Hematopoietic multipotent progenitor cell (in vitro differentiated cells): ENCODE measurements around the gene TIGD6. TPM values are rescaled to one million over a fixed set of nuclear protein-coding genes. Genes with fewer than 3 reads are reported as not detected.

Experiments used
- DNase-seq, 3 donors: peaks; one replicate each; pipeline ENCODE4 v3.0.0-alpha.2; 2011 to 2015; ENCODE audit warnings: low read depth in 2 of 3, low spot score in 2 of 3
- total RNA-seq: library from RNA; depleted of rRNA; stranded (reverse); fragments of >200 nt; gene quantifications from one replicate; pipeline ENCODE4 v1.2.3, GENCODE V29; 2012

Gene TIGD6
- total RNA-seq, 1 donor: 3.2 TPM

DNA sequence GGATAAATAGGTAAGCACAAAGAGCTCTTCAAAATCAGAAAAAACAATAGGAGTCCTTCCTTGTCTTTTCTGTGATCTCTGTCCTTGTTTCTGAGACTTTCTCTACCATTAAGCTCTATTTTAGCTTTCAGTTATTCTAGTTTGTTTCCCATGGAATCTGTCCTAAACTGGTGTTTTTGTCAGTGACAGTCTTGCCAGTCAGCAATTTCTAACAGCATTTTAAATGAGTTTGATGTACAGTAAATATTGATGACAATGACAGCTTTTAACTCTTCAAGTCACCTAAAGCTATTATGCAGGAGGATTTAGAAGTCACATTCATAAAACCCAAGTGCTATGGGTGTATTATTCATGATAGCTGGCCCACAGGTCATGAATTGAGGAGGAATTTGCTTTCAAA lies 17.9 kb downstream of the TIGD6 start:
- DNase-seq: no peak

- no peak for DNase-seq
Measured at GRCh38 chr5:149981206-149981605, 19.2 kb downstream of the TIGD6 start.

DNA sequence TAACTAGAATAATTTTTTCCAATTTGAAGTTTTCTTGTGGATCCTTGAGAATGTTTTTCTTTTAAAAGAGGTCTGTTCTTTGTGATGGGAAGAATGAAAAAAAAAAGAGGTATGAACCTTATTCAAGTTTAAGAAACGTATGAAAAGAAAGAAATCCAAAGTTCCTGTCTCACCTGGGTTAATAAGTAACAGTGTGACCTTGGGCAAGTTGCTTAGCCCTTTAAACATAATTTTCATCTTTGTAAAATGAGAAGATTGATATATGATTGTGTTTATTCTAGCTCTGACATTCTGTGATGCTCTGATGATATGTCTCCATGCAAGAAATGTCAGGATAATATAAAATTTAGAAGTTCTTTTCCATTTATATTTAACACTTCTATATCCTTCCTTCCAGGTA lies 20.6 kb downstream of the TIGD6 start:
- DNase-seq: no peak

- no peak for DNase-seq
Measured at GRCh38 chr5:149975409-149975808, 25.0 kb downstream of the TIGD6 start.

DNA sequence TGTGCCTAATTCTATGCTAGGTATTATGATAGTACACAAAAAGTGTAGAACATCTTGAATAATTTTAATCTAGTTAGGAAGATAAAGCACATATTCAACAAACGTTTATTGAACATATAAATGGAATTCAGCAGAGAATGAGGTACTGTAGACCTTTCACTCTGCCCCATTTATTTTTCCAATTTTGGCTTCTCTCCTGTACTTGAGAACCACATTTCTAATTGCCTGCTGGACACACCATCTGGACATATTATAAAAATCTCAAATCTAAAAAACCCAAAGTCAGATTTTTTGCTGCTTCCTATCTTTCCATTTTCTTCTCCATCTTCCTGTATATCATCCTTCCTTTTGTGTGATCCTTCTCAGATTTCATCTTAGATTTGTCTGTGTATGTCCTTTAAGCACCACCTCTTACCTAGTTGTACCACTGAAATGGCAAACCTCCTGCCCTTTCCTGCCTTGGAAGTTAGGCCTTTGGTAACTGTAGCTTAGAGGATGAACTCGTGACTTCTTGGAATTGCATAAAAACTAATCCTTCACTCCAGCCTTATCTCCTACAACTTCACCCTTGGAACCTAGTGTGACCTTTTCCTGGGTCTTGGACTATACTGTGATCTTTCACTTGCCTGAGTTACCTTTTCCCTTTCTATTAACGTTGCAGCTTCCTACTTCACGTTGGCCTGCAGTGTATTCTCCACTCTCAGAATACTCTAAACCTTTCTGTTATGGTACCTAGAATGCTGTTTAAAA lies 31.1 kb downstream of the TIGD6 start:
- DNase-seq: no peak

DNA sequence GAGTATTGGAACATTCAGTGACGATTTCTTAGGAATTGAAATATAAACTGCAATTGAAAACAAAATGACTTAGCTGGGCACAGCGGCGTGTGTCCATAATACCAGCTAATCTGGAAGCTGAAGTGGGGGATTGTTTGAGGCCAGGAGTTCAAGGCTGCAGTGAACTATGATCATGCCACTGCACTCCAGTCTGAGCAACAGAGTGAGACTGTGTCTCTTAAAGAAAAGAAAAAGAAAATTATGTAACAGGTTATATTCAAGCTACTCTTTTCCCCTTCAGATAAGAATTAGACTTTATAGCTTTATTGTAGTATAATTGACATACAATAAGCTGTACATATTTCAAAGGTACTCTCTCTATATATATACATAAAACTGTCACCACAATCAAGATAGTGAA lies 33.5 kb downstream of the TIGD6 start:
- no peak for DNase-seq

DNA sequence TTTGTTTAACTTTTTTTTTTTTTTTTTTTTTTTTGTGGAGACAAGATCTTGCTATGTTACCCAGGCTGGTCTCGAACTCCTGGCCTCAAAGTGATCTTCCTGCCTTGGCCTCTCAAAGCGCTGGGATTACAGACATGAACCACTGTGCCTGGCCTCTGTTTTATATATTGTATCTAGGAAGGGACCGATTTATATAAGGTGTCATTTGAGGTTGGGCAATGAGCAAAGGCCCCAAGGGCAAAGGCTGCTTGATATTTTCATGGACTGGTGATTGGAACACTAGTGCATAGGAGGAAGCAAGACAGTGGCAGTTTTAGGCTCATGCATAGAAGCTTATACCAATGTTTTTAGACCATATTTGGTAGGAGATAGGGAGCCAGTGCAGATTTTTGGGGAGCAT lies 36.7 kb downstream of the TIGD6 start:
- DNase-seq: no peak

DNA sequence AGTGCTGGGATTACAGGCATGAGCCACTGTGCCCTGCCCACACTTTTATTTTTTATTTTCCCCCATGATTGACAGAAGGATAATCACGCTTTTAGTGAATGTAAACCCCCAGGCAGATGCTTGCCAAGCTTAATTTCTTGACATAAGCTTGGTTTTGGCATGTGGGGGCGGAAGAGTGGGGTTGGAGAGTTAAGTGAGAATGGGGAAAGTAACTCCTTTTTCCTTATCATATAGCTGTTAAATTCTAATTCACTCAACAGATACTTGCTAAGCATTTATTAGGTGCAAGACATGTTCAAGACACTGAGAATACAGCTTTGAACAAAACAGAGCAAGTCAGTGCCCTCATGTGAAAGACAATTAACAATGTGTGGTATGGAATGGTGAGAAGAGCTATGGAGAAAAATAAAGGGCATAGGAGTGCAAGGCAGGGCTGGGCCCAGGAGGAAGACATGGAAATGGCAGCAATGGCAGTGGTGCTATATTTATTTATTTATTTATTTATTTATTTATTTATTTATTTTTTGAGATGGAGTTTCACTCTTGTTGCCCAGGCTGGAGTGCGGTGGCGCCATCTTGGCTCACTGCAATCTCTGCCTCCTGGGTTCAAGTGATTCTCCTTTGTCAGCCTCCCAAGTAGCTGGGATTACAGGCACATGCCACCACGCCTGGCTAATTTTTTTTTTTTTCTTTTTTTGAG lies 37.7 kb downstream of the TIGD6 start:
- DNase-seq: no peak

DNA sequence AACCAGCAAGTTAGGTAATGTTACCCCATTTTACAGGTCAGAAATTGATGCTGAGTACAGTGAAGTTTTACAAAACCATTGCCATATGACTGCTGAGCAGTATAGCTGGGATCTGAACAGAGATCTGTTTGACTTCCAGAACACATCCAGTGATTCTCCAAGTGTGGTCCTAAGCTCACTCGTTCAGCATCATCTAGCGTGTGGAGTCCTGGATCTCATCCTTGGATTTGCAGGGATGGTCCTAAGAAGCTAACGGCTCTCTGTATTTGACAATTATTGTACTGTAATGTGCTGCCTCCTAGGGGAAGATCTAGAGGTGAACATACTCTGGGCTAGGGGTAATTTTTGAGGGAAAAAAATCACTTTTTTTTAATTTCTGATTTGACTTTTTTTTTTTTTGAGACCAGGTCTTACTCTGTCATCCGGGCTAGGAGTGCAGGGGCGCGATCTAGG lies 38.5 kb downstream of the TIGD6 start:
- peak in 1 of 3 donors; percentile 51 for DNase-seq

DNA sequence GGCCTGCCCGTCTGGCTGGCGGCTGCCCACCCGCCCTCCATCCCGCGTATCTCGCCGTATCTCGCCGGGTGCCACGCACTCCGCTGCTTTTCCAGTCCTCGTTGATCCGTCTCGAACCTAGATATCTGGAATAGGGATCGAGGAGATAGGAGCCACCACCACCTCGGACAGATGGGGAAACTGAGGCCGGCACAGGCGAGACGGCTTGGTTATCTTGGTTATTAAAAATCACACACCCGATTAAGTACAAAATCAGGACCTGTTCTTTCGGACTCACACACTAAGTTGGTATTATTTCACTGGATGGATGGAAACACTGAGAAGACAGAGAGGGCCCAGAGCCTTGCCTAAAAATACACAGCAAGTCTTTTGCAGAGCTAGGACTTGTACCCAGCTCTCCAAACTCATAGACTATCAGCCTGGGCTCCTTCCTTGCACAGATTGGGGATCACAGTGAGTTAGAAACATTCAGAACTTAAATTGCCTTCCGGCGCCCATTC lies 39.2 kb downstream of the TIGD6 start:
- no peak for DNase-seq

- DNase-seq: peak; percentile 78 to 96 (median 95)
Measured at GRCh38 chr5:149960272-149961185, 39.9 kb downstream of the TIGD6 start, which contains the start of gene SLC26A2. Gene SLC26A2 (plus strand): TSS chr5:149960758. CDS start chr5:149977653, 16,895 bp downstream.

DNA sequence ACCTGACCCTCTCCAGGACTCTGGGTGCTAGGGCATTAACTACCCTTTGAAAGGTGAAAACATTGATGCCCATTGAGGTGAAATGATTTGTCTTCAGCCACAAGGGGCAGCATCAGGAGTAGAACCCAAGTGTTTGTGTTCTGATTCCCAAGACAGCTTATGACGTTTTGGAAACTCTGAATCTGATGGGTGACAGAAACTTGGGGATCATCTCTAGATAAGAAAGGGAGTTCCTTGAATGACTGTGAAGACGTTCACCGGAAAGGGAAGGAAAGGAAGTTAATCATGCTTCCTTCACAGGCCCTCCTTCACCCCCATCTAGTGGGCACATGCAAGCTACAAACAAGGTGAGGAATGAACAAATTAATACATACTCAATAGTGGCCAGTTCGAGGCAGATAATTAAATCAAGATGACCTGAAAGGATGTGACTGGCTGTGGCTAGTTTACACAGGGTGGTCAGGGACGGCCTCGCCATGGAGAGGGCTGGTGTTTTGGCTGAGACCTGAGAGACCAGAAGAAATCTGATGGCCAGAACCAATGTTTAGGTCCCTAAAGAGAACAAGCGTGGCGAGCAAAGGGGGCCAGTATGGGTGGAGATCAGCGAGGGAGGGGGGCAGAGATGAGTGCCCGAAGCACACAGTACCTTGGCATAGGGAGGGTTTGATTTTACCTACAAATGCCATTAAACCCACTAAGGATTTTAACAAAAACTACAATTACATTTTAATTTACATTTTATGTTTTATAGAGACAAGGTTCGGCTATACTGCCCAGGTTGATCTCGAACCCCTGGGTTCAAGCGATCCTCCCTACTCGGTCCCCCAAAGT lies 40.8 kb downstream of the TIGD6 start:
- DNase-seq: peak in 2 of 3 donors; percentile 57 to 71

- no peak for DNase-seq
Measured at GRCh38 chr5:149957855-149958254, 42.6 kb downstream of the TIGD6 start.

- no peak for DNase-seq
Measured at GRCh38 chr5:149956685-149957084, 43.8 kb downstream of the TIGD6 start.

DNA sequence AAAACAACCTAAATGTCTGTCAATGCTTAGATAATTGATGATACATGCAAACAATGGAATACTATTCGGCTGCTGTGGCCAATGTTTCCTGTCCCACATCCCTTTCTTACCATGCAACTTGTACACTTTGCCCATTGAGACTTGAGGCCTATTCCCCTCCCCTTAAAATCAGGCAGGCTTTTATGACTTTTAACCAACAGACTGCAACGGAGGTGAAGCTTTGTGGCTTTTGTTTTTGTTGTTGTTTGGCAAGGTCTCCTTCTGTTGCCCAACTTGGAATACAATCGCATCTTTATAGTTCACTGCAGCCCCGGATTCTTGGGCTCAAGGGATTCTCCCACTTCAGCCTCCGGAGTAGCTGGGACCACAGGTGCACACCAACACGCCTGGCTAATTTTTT lies 45.7 kb downstream of the TIGD6 start:
- DNase-seq: no peak

- DNase-seq: no peak
Measured at GRCh38 chr5:149953436-149954121, 46.9 kb downstream of the TIGD6 start.

- no peak for DNase-seq
Measured at GRCh38 chr5:149951138-149951749, 49.2 kb downstream of the TIGD6 start.

GRCh38 chr5:149948993-149949392 lies 51.5 kb downstream of the TIGD6 start:
- no peak for DNase-seq

DNA sequence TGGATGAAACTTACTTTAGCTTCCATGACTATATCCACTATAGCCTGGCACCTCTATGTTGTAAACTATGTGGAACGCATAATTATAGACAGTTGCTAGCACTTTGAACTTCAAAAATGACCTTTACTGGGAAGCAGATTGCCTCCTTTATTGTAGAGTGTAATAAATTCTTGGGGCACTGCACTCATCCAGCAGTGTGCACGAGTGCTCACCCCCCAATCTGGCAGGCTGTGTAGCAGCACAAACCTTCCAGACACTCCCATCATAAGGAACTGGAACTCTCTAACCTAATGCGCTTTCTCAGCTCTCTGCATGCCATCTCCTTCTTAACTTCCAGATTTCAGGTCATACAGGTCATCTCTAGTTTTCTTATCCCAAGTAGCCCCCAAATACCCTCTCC lies 54.3 kb downstream of the TIGD6 start:
- DNase-seq: no peak
